MCF 10A (cell line): ENCODE measurements around the gene METAP1D. TPM values are rescaled to one million over a fixed set of nuclear protein-coding genes. Genes with fewer than 3 reads are reported as not detected.
A peak's percentile ranks its signal among the peaks of the same experiment; 100 is the strongest.

Experiments used
- BruUV-seq: library from RNA; stranded (reverse); fragments of 400-500 nt; replicated peaks from 2 replicates; lab custom pipeline; 2021; lab: Mats Ljungman, UMichigan
- CTCF ChIA-PET: fragments of 300-600 bp; sonication (Branson Sonifier 250); formaldehyde crosslinking; extraction: SDS; loops from one replicate; lab custom pipeline; 2021; ENCODE audit warnings: antibody characterized with exemption, inconsistent platforms; lab: Yijun Ruan, JAX
- POLR2A ChIA-PET: fragments of 300-600, 350-650 bp; sonication (Branson Sonifier 250); formaldehyde crosslinking; extraction: SDS; loops from one replicate; lab custom pipeline; 2020; ENCODE audit warnings: antibody characterized with exemption, inconsistent platforms; lab: Yijun Ruan, JAX
- DNase-seq: peaks from one replicate; pipeline ENCODE4 v3.0.0-alpha.2; 2018; ENCODE audit not compliant: unreplicated experiment
- H3K27ac Mint-ChIP-seq: one replicate; pipeline ENCODE4 v1.8.0; 2022; ENCODE audit warnings: mild to moderate bottlenecking, low read depth, mixed read lengths; ENCODE audit not compliant: unreplicated experiment
- H3K27me3 Mint-ChIP-seq: one replicate; pipeline ENCODE4 v1.8.0; 2022; ENCODE audit warnings: mixed read lengths; ENCODE audit not compliant: insufficient read depth, unreplicated experiment
- H3K36me3 Mint-ChIP-seq: one replicate; pipeline ENCODE4 v1.8.0; 2022; ENCODE audit warnings: mild to moderate bottlenecking, moderate library complexity, mixed read lengths; ENCODE audit not compliant: insufficient read depth, unreplicated experiment
- H3K4me1 Mint-ChIP-seq: one replicate; pipeline ENCODE4 v1.8.0; 2022; ENCODE audit warnings: mixed read lengths; ENCODE audit not compliant: insufficient read depth, unreplicated experiment
- H3K4me3 Mint-ChIP-seq: one replicate; pipeline ENCODE4 v1.8.0; 2022; ENCODE audit warnings: mild to moderate bottlenecking, moderate library complexity, mixed read lengths; ENCODE audit not compliant: unreplicated experiment
- H3K9me3 Mint-ChIP-seq: one replicate; pipeline ENCODE4 v1.8.0; 2022; ENCODE audit warnings: mixed read lengths; ENCODE audit not compliant: unreplicated experiment
- intact Hi-C: fragments of 100-400 bp; cut with micrococcal nuclease; formaldehyde crosslinking; loops from 2 replicates; pipeline ENCODE4 v1.14.1; 2022
- total RNA-seq: library from RNA; stranded (reverse); gene quantifications from 2 replicates; pipeline ENCODE4 v1.2.3, GENCODE V29; 2022
- TF ChIP-seq, protein P1 (sequence below): fragments of 200-600 bp; IDR thresholded peaks from one replicate; pipeline ENCODE4 v1.8.0; 2022; ENCODE audit warnings: antibody characterized with exemption, mild to moderate bottlenecking; ENCODE audit not compliant: unreplicated experiment

The METAP1D gene
- total RNA-seq, 1 experiment from 2014 or later, result 9.3 TPM

DNA sequence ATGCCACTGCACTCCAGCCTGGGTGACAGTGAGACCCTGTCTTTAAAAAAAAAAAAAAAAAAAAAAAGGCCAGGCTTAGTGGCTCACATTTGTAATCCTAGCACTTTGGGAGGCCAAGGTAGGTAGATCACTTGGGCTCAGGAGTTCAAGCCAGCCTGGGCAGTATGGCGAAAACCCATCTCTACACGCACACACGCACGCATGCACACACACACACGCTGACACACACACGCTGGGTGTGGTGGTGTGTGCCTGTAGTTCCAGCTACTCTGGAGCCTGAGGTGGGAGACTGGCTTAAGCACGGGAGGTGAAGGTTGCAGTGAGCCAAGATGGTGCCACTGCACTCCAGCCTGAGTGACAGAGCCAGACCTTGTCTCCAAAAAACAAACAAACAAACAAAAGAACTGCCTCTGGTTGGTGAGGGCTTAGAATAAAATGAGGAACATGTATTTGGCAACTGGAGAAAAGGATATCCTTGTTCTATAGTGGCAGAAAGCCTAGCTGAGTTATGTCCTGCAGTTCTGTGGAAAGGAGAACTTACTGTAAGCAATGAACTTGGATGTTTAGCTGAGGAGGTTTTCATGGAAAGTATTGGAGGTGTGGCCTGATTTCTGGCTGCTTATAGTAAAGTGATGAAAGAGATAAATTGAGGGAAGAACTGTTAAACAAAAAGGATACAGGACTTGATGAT, 43.5 kb upstream of the METAP1D start:
- ChIA-PET CTCF (interaction anchor here (0.6 to 1.1 kb wide), 2 partner anchors 141 to 383 kb away, joined by 3 read pairs; no protein-coding TSS in a partner anchor), POLR2A (no interaction called here)
- DNase-seq, result no peak
- Mint-ChIP-seq H3K27ac (no peak overlapping the region), H3K4me3 (no peak overlapping the region), H3K36me3 (peaks cover 23% of the 10 kb centered on the region), H3K27me3 (no peaks in the 10 kb centered on the region), H3K4me1 (peaks cover 36% of the 10 kb centered on the region), H3K9me3 (no peaks in the 10 kb centered on the region)
- TF ChIP-seq, protein P1, sequence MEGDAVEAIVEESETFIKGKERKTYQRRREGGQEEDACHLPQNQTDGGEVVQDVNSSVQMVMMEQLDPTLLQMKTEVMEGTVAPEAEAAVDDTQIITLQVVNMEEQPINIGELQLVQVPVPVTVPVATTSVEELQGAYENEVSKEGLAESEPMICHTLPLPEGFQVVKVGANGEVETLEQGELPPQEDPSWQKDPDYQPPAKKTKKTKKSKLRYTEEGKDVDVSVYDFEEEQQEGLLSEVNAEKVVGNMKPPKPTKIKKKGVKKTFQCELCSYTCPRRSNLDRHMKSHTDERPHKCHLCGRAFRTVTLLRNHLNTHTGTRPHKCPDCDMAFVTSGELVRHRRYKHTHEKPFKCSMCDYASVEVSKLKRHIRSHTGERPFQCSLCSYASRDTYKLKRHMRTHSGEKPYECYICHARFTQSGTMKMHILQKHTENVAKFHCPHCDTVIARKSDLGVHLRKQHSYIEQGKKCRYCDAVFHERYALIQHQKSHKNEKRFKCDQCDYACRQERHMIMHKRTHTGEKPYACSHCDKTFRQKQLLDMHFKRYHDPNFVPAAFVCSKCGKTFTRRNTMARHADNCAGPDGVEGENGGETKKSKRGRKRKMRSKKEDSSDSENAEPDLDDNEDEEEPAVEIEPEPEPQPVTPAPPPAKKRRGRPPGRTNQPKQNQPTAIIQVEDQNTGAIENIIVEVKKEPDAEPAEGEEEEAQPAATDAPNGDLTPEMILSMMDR, result no peak
- intact Hi-C loops, result loop anchor here (2.0 to 10.0 kb wide), 2 partner anchors 147 to 509 kb away; partner anchors contain the start of gene DLX2
- no TSS peak for BruUV-seq

DNA sequence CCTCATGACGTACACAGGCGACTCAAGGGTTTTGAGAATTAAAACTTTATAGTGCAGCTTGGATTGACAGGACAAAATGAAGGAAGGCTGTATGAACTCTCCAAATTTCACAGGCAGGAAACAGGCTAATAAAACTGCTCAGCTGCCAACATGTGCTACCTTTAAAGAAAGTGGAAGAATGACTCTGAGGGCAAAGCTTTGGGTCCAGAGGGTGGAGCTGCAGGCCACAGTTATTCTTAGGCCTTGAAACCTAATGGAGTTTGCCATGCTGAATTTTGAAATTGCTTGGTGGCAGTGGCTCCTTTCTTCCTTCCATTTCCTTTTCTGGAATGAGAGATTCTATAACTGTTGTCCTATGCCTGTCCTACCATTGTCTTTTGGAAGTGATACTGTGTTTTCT, 42.7 kb upstream of the METAP1D start:
- Mint-ChIP-seq H3K27ac (no peak overlapping the region), H3K4me1 (peaks cover 36% of the 10 kb centered on the region), H3K27me3 (no peaks in the 10 kb centered on the region), H3K9me3 (no peaks in the 10 kb centered on the region), H3K36me3 (peaks cover 17% of the 10 kb centered on the region), H3K4me3 (no peak overlapping the region)
- TF ChIP-seq, protein P1, result no peak
- intact Hi-C loops, result loop anchor here (2.0 to 10.0 kb wide), 2 partner anchors 146 to 508 kb away; partner anchors contain the start of gene DLX2
- CTCF ChIA-PET, result interaction anchor here (0.6 to 1.1 kb wide), 2 partner anchors 141 to 383 kb away, joined by 3 read pairs; no protein-coding TSS in a partner anchor
- no TSS peak for BruUV-seq
- DNase-seq, result peak; percentile 27
- POLR2A ChIA-PET, result no interaction called here

DNA sequence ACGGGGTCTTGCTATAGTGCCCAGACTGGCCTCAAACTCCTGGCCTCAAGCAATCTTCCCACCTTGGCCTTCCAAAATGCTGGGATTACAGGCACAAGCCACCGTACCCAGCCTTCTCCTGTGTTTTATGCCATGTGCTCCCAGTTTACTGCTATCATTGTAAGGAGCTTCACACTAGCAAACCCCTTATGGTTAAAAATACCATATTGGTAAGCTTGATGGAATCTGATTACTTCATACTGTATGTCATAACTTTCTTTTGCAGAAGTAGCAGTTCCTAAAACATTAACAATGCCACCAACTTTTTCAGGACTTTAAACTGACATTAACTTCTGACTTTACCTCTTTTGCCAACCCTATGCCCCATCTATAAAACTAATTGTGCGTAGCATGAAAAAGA, 41.3 kb upstream of the METAP1D start:
- H3K4me1 Mint-ChIP-seq, result peaks cover 36% of the 10 kb centered on the region
- CTCF ChIA-PET, result no interaction called here
- no peak overlapping the region for H3K4me3 Mint-ChIP-seq
- DNase-seq, result peak; percentile 31
- no peak overlapping the region for H3K27ac Mint-ChIP-seq
- intact Hi-C loops, result loop anchor here (10.0 kb wide), 1 partner anchor 506 kb away; no protein-coding TSS in a partner anchor
- TF ChIP-seq, protein P1, result no peak
- POLR2A ChIA-PET, result interaction anchor here (0.6 to 1.3 kb wide), 4 partner anchors 26 to 220 kb away, joined by 3 to 6 read pairs (median 4); partner anchors contain the start of gene DLX2
- H3K9me3 Mint-ChIP-seq, result no peaks in the 10 kb centered on the region
- H3K36me3 Mint-ChIP-seq, result peaks cover 17% of the 10 kb centered on the region
- H3K27me3 Mint-ChIP-seq, result no peaks in the 10 kb centered on the region
- no TSS peak for BruUV-seq

DNA sequence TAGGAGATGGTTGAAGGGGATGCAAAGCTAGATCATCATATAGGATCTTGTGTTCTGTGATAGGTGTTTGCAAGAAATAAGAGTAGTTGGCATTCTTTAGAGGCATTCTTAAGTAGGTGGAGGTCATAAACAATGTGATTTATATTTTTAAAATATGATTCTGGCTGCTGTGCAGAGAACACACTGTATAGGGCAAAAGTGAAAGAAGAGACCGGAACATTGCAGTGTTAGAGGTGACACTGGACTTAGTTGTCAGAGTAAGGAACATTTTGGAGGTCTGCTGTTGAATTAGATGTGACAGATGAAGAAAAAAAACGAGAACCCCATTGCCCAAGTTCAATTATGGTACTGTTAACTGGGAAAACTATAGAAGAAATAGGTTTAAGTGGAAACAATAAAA, 39.8 kb upstream of the METAP1D start:
- POLR2A ChIA-PET, result interaction anchor here (0.6 to 2.0 kb wide), 4 partner anchors 18 to 408 kb away, joined by 3 to 6 read pairs (median 3); partner anchors contain the start of gene HAT1
- BruUV-seq, result no TSS peak
- Mint-ChIP-seq H3K4me3 (no peak overlapping the region), H3K27me3 (no peaks in the 10 kb centered on the region), H3K36me3 (peaks cover 5% of the 10 kb centered on the region), H3K27ac (peak overlapping the region; percentile 62), H3K9me3 (no peaks in the 10 kb centered on the region), H3K4me1 (peaks cover 30% of the 10 kb centered on the region)
- CTCF ChIA-PET, result interaction anchor here (0.8 to 1.3 kb wide), 2 partner anchors 10 to 23 kb away, joined by 4 to 5 read pairs; no protein-coding TSS in a partner anchor
- DNase-seq, result no peak
- TF ChIP-seq, protein P1, result no peak
- intact Hi-C loops, result loop anchor here (10.0 kb wide), 1 partner anchor 505 kb away; no protein-coding TSS in a partner anchor
